Astrocyte (in vitro differentiated cells and primary cell): ENCODE results near the gene NXPH1.

Experiments used
- EZH2 ChIP-seq: IDR thresholded peaks from 2 replicates; pipeline ENCODE4 v1.6.1; 2012; ENCODE audit warnings: mild to moderate bottlenecking, low read length, inconsistent platforms; ENCODE audit not compliant: insufficient read depth
- TF ChIP-seq, protein P1 (sequence below): IDR thresholded peaks from 2 replicates; pipeline ENCODE4 v1.5.1; 2011; ENCODE audit warnings: low read depth, mild to moderate bottlenecking, inconsistent platforms, low read length, moderate library complexity; ENCODE audit not compliant: insufficient read depth

- TF ChIP-seq, protein P1, sequence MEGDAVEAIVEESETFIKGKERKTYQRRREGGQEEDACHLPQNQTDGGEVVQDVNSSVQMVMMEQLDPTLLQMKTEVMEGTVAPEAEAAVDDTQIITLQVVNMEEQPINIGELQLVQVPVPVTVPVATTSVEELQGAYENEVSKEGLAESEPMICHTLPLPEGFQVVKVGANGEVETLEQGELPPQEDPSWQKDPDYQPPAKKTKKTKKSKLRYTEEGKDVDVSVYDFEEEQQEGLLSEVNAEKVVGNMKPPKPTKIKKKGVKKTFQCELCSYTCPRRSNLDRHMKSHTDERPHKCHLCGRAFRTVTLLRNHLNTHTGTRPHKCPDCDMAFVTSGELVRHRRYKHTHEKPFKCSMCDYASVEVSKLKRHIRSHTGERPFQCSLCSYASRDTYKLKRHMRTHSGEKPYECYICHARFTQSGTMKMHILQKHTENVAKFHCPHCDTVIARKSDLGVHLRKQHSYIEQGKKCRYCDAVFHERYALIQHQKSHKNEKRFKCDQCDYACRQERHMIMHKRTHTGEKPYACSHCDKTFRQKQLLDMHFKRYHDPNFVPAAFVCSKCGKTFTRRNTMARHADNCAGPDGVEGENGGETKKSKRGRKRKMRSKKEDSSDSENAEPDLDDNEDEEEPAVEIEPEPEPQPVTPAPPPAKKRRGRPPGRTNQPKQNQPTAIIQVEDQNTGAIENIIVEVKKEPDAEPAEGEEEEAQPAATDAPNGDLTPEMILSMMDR = no peak
- no peak for TF ChIP-seq EZH2
Measured at GRCh38 chr7:8639668-8640067, 206.3 kb downstream of the NXPH1 start.
